HG03196 (cell line): ENCODE measurements around the gene TSBP1.

Experiments used
- ATAC-seq: cut with Tn5 transposase; IDR thresholded peaks from one replicate; pipeline ENCODE4 v1.9.1; 2021; ENCODE audit not compliant: unreplicated experiment

Gene TSBP1, protein sequence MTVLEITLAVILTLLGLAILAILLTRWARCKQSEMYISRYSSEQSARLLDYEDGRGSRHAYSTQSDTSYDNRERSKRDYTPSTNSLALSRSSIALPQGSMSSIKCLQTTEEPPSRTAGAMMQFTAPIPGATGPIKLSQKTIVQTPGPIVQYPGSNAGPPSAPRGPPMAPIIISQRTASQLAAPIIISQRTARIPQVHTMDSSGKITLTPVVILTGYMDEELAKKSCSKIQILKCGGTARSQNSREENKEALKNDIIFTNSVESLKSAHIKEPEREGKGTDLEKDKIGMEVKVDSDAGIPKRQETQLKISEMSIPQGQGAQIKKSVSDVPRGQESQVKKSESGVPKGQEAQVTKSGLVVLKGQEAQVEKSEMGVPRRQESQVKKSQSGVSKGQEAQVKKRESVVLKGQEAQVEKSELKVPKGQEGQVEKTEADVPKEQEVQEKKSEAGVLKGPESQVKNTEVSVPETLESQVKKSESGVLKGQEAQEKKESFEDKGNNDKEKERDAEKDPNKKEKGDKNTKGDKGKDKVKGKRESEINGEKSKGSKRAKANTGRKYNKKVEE

DNA sequence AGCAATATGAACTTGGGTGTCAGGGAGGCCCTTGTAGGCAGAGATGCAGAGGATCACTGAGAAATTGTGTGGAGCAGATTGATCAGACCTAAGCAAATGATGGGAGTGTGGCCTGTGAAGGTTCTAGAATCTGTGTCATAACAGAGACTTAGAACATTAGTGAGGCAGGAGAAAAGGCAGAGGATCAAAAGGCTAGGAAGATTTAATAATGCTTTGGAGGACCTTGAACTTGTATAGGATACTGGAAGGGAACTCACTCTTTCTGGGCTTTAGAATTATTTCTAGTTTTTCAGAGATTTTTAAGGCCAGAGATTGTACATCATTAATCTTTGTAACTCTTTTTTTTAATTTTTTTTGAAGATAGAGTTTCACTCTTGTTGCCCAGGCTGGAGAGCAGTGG, at the start of gene TSBP1:
Gene TSBP1 (minus strand): TSS at position 101 of the 400 bp plus-strand sequence. CDS start 197 bp downstream, outside the sequence.
- ATAC-seq, result no peak

DNA sequence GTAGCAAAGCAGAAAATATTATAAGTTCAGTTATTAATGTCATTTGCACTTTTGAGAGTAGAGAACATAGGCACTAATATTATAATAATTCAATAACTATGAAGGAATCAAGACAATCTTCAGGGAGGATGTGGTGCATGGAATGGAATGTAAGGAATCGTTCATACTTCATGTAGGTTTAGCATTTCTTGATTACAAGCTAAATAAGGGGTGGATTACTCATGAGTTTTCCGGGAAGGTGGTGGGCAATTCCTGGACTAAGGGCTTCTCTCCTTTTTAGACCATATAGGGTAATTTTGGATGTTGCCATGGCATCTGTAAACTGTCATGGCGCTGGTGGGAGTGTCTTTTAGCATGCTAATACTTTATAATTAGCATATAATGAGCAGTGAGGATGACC, 44.3 kb upstream of the TSBP1 start:
- ATAC-seq, result no peak

DNA sequence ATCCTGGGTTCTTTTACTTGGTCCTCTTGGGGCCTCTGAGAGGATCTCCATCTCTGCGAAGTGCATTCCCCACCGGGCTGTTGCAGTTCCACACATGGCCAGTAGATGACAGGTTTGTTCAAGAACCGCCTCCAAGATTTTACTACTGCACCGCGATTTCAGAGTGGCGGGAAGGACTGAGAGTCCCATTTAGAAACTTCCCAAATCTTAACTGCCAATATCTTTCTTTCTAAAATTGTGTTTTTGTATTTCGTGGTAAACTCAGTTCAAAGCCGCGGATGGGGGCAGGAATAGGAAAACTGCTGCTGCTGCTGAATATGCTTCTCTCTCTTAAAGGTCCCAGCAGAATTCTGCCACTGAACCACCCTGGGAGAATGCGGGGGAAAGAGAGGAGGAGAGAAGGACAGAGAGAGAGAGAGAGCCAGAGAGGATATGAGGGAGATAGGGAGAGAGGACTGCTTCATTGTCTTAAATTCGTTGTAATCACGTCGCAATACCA, 43.9 kb upstream of the TSBP1 start:
- ATAC-seq, result peak; percentile 50

DNA sequence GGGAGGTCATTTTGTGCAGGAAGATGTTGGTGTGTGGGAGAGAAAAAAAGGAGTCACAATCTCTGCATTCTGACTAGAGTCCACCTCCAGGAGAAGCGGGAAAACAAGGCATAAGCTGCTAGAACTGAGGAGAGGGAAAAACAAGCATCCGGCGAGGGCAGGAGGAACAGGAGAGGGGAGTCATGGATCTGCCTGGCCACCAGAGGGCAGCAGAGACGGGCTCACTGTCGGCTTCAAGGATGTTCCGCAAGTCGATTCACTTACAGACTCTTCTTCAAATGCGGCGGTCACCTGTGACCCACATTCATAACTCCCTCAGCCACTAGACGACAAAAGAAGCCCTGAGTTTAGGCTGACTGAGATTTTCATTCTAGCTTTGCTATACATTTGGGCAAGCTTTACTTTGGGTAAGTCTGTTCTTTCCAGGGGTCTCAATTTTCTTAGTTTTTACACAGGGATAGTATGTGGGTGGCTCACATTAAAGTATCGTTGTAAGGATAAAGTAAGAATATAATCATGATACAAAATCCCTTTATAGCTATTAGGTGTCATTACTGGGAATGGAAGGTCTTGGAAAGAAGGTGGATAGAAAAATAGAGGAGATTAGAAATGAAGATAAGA, 41.8 kb upstream of the TSBP1 start:
- peak; percentile 70 for ATAC-seq

DNA sequence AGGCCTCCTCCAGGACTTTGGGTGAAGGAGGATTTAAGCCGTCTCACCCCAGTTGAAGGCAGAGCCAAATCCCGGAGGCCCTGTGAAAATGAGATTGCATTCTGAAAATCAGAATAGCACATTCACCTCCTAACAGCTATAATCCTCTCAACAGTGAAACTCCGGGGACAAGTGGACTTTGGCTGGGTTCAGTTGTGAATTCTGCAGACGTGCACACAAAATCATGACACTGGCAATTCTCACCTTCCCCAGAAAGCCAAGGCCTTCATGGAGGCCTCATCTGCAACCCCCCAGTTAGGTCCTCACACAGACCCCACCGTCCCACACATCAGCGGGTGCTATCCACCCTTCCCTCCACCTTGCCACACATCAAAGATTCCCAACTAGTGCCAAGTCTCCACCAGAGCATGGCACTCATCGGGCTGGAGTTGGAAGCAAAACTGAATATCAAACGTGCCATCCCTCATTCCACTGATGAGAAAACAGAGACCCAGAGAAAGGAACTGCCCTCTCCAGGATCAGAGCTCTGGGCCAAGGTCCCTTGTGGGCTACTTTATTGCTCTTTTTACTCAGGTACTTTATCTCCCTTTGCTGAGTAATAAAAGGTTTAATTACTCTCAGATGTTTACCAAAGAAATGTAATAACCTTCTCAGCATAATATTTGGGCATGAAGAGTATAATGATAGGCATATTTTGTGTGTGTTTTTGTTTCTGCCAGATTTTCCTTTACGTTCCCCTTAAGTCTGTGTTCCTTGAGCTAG, 40.0 kb upstream of the TSBP1 start:
- ATAC-seq, result no peak

GRCh38 chr6:32410906-32411305, 39.2 kb upstream of the TSBP1 start:
- ATAC-seq, result no peak

DNA sequence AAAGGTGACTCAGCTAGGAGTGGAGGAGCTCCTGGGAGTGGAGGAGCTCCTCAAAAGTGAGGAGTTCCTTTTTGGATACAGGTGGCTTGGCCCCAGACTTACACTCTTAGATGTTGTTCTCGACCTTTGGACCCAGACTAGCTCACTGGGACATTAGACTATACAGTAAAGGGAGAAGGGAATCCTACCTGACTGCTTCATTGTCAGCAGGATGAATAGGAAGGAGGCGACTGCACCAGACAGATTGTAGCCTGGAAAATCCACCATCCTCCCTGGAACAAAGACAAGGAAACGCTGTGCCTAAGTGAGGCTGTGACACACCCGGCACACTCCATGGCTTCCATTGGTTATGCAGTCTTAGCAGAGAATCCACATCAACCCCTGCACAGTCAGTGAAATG, 35.2 kb upstream of the TSBP1 start, which contains the start of gene BTNL2:
Gene BTNL2 (minus strand): TSS at position 325 of the 400 bp plus-strand sequence. CDS start 58 bp downstream, at position 267.
- no peak for ATAC-seq

GRCh38 chr6:32406197-32406596, 34.5 kb upstream of the TSBP1 start:
- ATAC-seq, result no peak

- ATAC-seq, result no peak
Measured at GRCh38 chr6:32405656-32406055, 34.0 kb upstream of the TSBP1 start.

- no peak for ATAC-seq
Measured at GRCh38 chr6:32402812-32403211, 31.1 kb upstream of the TSBP1 start.

GRCh38 chr6:32401284-32401963, 29.7 kb upstream of the TSBP1 start:
- ATAC-seq, result no peak

DNA sequence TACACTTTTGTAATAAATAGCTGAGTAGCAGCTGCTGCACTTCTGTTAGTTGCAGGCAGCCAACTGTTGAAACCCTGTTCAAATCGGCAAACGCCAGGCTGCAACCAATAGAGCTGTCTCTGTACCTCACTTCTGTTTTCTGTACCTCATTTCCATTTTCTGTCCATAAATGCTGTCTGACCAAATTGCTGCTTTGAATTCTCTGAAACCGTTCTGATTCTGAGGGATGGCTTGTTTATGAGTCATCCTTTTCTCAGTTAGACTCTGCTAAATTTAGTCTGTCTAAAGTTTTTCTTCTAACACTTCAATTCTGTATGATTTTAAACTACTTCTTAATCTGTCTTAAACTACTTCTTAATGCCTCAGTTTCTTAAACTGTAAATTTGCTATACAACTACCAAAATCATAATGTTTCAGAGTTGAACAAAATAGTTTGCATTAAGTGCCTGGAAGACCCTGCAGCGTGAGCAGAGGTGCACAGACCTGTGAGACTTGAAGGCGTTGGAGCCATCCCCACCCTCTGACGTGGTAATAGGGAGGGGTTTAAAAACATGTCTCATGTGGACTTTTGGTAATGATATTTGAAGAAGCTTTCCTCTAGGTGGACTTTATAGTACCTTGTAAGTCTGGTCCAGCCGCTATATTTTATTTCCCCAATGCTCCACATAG, 25.7 kb upstream of the TSBP1 start:
- ATAC-seq, result peak; percentile 73

GRCh38 chr6:32396028-32396427, 24.3 kb upstream of the TSBP1 start:
- ATAC-seq, result no peak

DNA sequence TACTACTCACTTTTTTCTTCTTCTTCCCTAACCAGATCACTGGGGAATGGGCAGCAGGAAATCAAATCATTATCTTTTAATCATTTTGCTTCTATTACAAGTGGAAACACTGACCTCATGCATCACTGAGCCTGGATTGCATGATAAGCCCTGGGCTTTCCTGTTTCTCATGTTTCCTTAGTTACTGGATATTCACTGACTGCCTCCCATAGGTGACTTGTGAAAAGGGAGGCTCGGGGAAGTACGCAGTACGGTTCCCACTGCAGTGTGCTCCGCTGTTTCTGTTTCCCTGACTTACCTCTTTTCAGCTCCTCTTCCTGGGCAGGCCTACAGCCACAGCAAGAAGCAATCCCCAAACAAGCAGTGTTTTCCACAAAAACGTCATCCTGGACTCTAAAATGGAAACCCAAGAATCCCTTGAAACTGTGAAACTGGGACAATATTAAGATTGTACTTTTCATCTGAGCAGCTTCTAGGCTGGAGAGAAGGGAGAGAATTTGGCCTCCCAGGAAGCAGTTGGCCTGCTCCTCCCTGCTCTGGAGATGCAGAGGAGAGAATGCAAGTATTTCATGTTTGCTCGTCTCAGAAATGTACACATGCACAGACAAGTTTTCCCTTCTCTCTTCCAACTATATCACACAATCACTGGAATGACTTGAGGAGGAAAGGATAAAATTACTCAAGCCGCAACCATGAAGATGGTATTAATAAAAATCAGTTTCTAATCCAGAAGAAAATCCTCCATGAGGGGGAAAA, 22.1 kb upstream of the TSBP1 start:
- ATAC-seq, result no peak

DNA sequence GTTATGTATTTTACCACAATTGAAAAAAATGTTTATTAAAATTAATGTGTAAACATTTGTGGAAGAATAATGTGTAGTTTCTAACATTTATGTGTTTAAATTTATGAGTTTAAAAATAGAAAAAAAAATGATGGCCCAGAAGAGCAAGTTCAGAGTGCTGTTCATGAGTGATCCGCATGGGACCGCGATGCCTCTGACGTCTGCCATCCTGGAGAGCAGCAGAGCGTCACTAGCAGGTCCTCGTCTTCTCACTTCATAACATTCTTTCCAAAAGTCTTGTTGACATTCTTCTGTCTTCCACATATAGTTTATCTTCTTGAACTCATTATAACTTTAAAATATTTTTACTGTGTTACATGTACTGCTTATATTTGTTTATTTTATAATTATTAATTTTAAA, 19.8 kb upstream of the TSBP1 start:
- ATAC-seq, result no peak

- no peak for ATAC-seq
Measured at GRCh38 chr6:32387589-32388340, 16.1 kb upstream of the TSBP1 start.

DNA sequence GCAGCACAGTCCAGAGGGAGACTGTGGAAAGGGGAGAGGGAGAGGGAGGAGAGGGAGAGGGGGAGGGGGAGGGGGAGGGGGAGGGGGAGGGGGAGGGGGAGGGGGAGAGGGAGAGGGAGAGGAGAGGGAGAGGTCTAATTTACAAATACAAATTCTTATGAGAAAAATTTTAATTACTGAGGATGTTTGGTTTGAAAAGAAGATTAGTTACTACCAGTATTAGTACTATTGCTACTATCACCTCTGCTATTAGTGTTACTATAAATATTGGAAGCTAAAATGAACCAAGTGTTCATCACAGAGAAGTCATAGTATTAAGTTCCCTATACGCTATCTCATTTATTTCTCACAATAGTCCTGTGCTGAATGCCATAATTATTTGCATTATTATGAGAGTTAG, 14.3 kb upstream of the TSBP1 start:
- no peak for ATAC-seq

DNA sequence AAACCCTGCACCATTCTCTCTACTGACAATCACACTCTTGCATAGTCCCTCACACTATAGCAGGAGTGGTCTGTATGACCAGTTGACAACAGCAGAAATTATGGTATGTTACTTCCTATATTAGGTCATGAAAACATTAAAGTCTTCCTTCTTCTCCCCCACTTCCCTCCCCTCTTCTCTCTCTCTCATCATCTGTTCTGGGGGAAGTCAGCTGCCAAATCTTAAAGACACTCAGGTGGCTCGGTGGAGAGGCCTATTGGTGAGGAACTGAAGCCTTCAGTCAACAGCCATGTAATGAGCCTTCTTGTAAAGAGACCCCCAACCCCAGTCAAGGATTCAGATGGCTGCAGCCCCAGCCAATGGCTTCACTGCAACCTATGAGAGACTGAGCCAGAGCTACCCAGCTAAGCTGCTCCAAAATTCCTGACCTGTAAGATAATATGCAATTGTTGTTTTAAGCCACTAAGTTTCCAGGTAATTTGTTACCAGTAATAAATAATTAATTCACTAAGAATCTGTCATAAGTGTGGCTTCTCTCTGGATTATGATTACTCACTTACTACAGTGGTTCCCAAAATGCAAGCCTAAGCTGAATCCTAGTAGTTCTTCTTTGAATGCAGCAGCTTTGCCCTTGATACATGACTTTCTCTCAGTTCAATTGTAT, 11.2 kb upstream of the TSBP1 start:
- ATAC-seq, result no peak
